Smooth muscle cell (in vitro differentiated cells): Measurements from ENCODE around the gene KLF15. TPM values are rescaled to one million over a fixed set of nuclear protein-coding genes. Genes with fewer than 3 reads are reported as not detected.

Source experiments
- DNase-seq: peaks from one replicate; lab custom pipeline; 2025; ENCODE audit not compliant: unreplicated experiment; lab: John Stamatoyannopoulos, UW
- H2AFZ ChIP-seq: fragments of 200-600 bp; sonication (generic); 2 replicates; pipeline ENCODE4 v1.6.0; 2016; ENCODE audit warnings: antibody characterized with exemption, low read depth, mild to moderate bottlenecking
- H3F3A ChIP-seq: fragments of 200-600 bp; sonication (generic); 2 replicates; pipeline ENCODE4 v1.6.0; 2017; ENCODE audit warnings: antibody characterized with exemption, low read depth
- H3K27ac ChIP-seq: fragments of 200-600 bp; sonication (generic); 2 replicates; pipeline ENCODE4 v1.5.1; 2016; ENCODE audit warnings: low read depth, mild to moderate bottlenecking
- H3K27me3 ChIP-seq: fragments of 200-600 bp; sonication (generic); 2 replicates; pipeline ENCODE4 v1.6.1; 2016; ENCODE audit warnings: low read depth, mild to moderate bottlenecking
- H3K36me3 ChIP-seq: fragments of 200-600 bp; sonication (generic); 2 replicates; pipeline ENCODE4 v1.5.1; 2016; ENCODE audit warnings: low read depth
- H3K4me1 ChIP-seq: fragments of 200-600 bp; sonication (generic); 2 replicates; pipeline ENCODE4 v1.5.1; 2016; ENCODE audit warnings: low read depth
- H3K4me2 ChIP-seq: fragments of 200-600 bp; sonication (generic); 2 replicates; pipeline ENCODE4 v1.6.0; 2016; ENCODE audit warnings: mild to moderate bottlenecking
- H3K4me3 ChIP-seq: fragments of 200-600 bp; sonication (generic); 2 replicates; pipeline ENCODE4 v1.5.1; 2016; ENCODE audit warnings: mild to moderate bottlenecking
- H3K79me2 ChIP-seq: fragments of 200-600 bp; sonication (generic); 2 replicates; pipeline ENCODE4 v1.6.0; 2016; ENCODE audit warnings: low read depth, mild to moderate bottlenecking
- H3K9ac ChIP-seq: fragments of 200-600 bp; sonication (generic); 2 replicates; pipeline ENCODE4 v1.6.0; 2016; ENCODE audit warnings: low read depth
- H3K9me3 ChIP-seq: fragments of 200-600 bp; sonication (generic); replicated peaks from 2 replicates; pipeline ENCODE4 v1.5.1; 2016; ENCODE audit warnings: low read depth
- H4K20me1 ChIP-seq: fragments of 200-600 bp; sonication (generic); 2 replicates; pipeline ENCODE4 v1.6.0; 2016; ENCODE audit warnings: low read depth
- WGBS: methylation state at CpG from one replicate; pipeline ENCODE4 v1.1.7; 2016; ENCODE audit warnings: low lambda C conversion rate; 5-methylcytosine and 5-hydroxymethylcytosine counted together
- polyA plus RNA-seq: library from polyadenylated mRNA; unstranded; fragments of >200 nt; fragmentation: Nextera tagmentation; extraction: Ambion mirVana; gene quantifications from 2 replicates; pipeline ENCODE4 v1.2.1, GENCODE V29; 2016
- total RNA-seq: library from RNA; depleted of rRNA; stranded (reverse); fragments of >200 nt; gene quantifications from 2 replicates; pipeline ENCODE4 v1.2.3, GENCODE V29; 2014
- TF ChIP-seq, protein P1 (sequence below): fragments of 200-600 bp; sonication (generic); IDR thresholded peaks from 2 replicates; pipeline ENCODE4 v1.5.1; 2017; ENCODE audit warnings: borderline replicate concordance, mild to moderate bottlenecking, antibody characterized with exemption; ENCODE audit not compliant: insufficient read depth, poor library complexity, severe bottlenecking

KLF15 gene
- total and polyA plus RNA-seq, 2 experiments from 2014 or later = not detected

DNA sequence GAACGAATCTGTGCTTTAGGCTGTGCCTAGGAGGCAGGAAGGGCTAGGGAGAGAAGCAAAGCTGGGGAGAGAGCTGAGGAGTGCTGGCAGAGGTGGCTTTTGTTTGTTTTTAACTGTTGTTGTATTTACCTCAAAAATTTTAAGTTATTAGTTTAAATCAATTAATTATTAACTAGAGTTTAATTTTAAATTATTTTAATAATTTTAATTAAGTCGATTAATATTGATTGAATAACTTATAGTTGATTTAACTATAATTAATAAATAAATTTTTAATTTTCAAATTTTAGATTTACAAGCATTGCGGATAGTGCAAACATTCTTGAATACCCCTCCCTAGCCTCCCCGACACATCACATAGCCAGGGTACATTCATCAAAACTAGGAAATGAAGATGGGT is 30.6 kb downstream of the KLF15 start:
- H3K9me3 ChIP-seq = no peaks in the 10 kb centered on the region
- H3K4me1 ChIP-seq = no peaks in the 10 kb centered on the region
- no peak overlapping the region for H3K27ac ChIP-seq
- no peaks in the 10 kb centered on the region for H3F3A ChIP-seq
- H3K4me3 ChIP-seq = no peak overlapping the region
- H4K20me1 ChIP-seq = no peaks in the 10 kb centered on the region
- no peaks in the 10 kb centered on the region for H3K27me3 ChIP-seq
- no peak overlapping the region for H3K4me2 ChIP-seq
- H2AFZ ChIP-seq = no peak overlapping the region
- TF ChIP-seq, protein P1, sequence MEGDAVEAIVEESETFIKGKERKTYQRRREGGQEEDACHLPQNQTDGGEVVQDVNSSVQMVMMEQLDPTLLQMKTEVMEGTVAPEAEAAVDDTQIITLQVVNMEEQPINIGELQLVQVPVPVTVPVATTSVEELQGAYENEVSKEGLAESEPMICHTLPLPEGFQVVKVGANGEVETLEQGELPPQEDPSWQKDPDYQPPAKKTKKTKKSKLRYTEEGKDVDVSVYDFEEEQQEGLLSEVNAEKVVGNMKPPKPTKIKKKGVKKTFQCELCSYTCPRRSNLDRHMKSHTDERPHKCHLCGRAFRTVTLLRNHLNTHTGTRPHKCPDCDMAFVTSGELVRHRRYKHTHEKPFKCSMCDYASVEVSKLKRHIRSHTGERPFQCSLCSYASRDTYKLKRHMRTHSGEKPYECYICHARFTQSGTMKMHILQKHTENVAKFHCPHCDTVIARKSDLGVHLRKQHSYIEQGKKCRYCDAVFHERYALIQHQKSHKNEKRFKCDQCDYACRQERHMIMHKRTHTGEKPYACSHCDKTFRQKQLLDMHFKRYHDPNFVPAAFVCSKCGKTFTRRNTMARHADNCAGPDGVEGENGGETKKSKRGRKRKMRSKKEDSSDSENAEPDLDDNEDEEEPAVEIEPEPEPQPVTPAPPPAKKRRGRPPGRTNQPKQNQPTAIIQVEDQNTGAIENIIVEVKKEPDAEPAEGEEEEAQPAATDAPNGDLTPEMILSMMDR = no peak
- H3K36me3 ChIP-seq = no peaks in the 10 kb centered on the region
- WGBS = 88% methylated on average over 4 of the region's 4 CpGs
- no peak for DNase-seq
- no peak overlapping the region for H3K9ac ChIP-seq
- H3K79me2 ChIP-seq = no peaks in the 10 kb centered on the region

DNA sequence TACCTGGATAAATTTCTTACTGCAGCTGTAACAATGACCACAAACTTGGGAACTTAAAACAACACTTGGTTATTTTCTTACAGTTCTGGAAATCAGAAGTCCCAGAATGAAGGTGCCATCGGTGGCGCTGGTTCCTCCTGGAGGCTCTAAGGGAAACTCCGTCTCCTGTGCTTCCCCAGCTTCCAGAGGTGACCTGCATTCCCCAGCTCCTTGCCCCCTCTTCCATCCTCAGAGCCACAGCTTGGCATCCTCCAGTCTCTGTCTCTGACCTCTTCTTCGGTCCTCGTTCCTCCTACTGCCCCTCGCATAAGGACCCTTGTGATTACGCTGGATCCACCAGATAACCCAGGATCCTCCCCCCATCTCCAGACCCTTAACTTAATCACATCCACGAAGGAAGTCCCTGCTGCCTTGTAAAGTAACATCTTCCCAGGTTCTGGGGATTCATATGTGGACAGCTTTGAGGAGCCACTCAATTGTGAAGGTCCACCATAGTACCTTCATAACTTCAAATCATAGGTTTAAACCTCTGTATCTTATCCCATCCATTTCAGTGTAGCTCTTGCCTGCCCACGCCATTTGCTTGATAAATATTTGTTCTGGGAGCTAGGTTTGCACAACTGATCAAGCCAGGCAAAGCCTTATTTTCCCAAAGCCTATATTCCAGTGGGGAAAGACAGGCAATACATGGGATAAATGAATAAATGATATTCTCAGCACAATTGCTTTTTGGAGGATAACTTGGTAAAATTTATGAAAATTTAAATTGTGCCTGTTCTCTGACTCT is 34.8 kb downstream of the KLF15 start:
- H3K4me1 ChIP-seq = no peaks in the 10 kb centered on the region
- H3K9ac ChIP-seq = no peak overlapping the region
- H3K79me2 ChIP-seq = no peaks in the 10 kb centered on the region
- H3K27ac ChIP-seq = no peak overlapping the region
- H3K27me3 ChIP-seq = no peaks in the 10 kb centered on the region
- DNase-seq = no peak
- H2AFZ ChIP-seq = no peak overlapping the region
- TF ChIP-seq, protein P1 = no peak
- H3K4me2 ChIP-seq = no peak overlapping the region
- no peaks in the 10 kb centered on the region for H3F3A ChIP-seq
- no peak overlapping the region for H3K4me3 ChIP-seq
- H3K36me3 ChIP-seq = no peaks in the 10 kb centered on the region
- no peaks in the 10 kb centered on the region for H4K20me1 ChIP-seq
- 77% methylated on average over 9 of the region's 9 CpGs for WGBS
- no peaks in the 10 kb centered on the region for H3K9me3 ChIP-seq

DNA sequence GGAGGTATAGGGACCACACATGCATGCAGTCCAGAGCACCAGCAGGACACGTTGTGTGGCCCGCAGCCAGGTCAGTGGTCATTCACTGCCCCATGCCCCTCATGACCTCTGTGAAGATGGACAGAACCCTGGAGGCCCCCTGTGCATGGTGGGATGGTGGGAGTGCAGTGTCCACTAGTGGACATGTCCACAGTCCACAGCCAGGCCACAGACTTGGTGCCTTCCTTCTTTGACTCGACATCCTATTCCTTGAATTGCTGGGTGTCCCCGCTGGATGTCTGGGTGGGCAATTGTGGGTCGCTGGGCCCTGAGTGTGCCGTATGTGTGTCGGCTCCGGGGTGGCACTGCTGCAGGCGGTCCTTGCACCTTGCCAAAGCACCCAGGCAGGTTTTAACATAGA is 35.7 kb downstream of the KLF15 start:
- no peak overlapping the region for H3K27ac ChIP-seq
- TF ChIP-seq, protein P1 = no peak
- H3K36me3 ChIP-seq = no peaks in the 10 kb centered on the region
- no peaks in the 10 kb centered on the region for H3K4me1 ChIP-seq
- no peak overlapping the region for H2AFZ ChIP-seq
- 85% methylated on average over 9 of the region's 9 CpGs for WGBS
- no peaks in the 10 kb centered on the region for H3K27me3 ChIP-seq
- no peaks in the 10 kb centered on the region for H3K9me3 ChIP-seq
- H3K79me2 ChIP-seq = no peaks in the 10 kb centered on the region
- no peak overlapping the region for H3K4me3 ChIP-seq
- no peak overlapping the region for H3K9ac ChIP-seq
- no peaks in the 10 kb centered on the region for H4K20me1 ChIP-seq
- no peak for DNase-seq
- no peak overlapping the region for H3K4me2 ChIP-seq
- no peaks in the 10 kb centered on the region for H3F3A ChIP-seq
